HG02642 (cell line): Measurements from ENCODE around the gene CRYBB3.
"Not testable (repeated sequence)": the region's sequence is repeated elsewhere in the genome, so short reads cannot be mapped to it uniquely, and the experiment has no call there.

ENCODE experiments used
- ATAC-seq: cut with Tn5 transposase; IDR thresholded peaks from one replicate; pipeline ENCODE4 v1.9.1; 2021; ENCODE audit warnings: mild to moderate bottlenecking; ENCODE audit not compliant: unreplicated experiment, poor library complexity

The CRYBB3 gene

DNA sequence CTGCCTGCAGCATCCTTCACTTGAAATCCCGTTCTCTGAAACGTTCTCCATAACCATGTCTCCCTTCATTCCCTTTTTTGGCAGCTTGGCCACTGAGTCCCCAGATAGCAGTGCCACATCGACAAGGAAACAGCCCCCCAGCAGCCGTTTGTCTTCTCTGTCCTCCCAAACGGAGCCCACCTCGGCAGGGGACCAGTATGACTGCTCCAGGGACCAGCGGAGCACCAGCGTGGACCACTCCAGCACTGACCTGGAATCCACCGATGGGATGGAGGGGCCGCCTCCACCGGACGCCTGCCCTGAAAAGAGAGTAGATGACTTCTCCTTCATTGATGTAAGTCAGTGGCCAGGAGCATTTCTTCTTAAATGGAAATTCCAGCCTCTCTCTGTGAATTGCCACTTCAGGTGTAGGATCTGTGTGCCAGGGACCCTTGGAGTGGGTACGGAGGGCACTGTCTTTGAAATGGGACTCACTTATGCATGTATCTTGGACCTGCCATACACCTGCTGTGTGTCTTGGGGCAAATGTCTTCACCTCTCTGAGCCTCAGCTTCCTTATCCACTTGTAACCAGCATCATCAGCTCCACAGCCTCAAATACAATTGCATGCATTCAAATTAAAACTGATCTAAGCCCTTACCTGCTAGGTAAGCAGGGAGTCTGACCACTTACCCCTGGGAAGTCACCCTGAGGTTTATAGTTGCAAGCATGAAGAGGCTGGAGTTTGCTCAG is 25.3 kb upstream of the CRYBB3 start:
- ATAC-seq: no peak

DNA sequence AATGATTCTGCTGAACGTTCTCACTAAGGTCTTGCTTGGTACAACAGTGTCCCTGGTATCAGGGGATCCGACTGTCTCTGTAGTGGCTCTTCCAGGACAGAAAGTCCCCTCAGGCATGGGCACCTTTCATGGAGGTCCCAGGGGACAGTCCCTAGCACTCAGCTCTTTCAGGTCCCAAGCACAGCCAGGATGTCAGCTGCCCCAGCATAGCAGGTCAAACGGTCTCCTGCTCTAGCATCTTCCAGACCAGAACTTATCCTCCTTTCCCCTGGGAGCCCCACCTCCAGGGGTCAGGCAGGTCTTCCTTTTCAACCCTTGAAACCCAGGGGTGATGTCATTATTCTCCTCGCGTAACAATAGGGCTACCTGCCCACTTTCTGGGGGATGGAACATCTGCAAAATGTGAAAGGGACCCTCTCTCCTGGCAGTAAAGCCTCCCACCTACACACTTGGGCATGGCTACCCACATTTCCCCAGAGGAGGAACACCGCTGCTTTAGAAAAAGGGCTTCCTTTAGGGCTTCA is 24.7 kb upstream of the CRYBB3 start:
- no peak for ATAC-seq

DNA sequence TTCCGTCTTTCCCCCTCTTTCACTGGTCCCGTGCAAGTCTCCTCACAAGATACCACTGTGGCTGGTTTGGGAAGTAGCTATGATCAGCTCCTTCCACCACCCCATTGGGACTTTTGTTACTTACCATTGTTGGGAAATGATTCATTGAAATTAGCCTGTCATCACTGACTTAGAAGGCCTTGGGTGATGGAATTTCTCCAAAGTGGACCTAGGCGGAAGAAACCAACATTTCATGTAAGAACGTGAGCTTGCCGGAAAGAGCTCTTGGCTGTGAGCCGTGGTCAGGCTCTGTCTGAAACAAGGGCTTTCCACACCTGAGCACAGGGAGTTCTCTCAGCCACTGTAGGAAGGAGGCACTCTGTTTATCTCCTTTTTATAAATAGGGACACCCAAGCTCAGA is 23.5 kb upstream of the CRYBB3 start:
- no peak for ATAC-seq

DNA sequence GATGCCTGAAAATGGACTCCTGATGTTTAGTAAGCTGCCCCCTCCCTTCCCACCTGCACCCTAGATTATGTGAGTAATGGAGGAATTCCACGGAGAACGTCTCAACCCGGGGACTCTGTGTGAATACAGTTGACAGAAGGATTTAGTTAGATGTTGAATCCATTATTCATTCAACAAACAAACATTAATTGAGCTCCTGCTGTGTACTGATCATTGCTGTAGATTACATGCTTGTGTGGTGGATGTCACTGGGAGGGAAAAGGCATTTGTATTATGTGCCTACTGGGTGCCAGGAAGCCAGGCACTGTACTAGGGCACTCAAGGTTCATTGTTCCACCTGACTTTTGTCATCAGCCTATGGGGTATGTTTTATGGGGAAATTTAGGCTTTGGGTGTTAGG is 22.9 kb upstream of the CRYBB3 start:
- no peak for ATAC-seq

DNA sequence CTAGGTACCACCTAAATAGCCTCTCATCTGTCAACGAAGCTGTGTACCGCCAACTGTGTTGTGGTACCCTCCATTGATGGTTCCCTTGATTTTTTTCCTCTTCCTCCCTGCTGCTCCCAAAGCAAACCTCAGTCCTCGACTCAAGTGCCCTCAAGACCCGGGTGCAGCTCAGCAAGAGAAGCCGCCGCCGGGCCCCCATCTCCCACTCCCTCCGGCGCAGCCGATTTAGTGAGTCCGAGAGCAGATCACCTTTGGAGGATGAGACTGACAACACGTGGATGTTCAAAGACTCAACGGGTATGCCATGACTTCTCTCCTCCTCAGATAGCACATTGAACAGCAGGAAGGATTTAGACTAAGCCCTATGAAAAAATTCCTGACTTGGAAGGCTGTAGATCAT is 22.4 kb upstream of the CRYBB3 start:
- ATAC-seq: no peak

DNA sequence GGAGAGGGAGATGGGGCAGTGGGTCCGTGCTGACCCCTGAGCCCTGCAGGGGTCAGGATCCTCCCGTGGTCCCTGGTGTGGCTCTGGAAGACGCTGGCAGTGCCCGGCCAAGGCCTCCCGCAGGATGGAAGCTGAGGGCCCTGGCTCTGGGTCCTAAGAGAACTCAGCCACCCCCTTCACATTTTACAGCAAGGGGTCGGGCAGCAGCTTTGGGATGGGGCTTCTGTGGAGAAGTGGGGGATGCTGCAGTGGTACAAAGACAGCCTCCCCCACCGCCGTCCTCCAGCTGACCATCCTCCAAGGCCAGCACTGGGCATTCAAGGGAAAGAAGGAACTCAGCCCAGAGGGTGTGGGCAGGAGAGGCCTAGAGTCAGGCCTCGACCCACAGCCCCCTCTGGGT is 21.8 kb upstream of the CRYBB3 start:
- no peak for ATAC-seq

DNA sequence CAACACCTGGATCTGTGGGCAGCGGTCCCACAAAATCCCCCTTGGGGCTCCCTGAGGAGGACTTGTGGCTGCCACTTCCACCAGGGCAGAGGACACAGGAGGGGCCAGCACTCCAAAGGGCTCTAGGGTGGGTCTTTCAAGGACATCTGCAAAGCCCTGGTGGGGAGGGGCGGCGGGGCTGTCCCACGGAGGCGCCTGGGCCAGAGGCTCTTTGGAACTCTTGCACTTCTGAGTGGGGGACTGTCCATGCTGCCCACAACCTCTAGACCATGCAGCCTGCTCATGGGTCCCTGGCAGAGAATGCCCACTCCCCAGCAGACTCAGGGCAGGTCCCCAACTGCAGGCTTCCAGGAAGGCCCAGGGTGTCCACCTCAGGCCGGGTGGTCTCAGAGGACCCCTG is 21.3 kb upstream of the CRYBB3 start:
- ATAC-seq: not testable (repeated sequence)

DNA sequence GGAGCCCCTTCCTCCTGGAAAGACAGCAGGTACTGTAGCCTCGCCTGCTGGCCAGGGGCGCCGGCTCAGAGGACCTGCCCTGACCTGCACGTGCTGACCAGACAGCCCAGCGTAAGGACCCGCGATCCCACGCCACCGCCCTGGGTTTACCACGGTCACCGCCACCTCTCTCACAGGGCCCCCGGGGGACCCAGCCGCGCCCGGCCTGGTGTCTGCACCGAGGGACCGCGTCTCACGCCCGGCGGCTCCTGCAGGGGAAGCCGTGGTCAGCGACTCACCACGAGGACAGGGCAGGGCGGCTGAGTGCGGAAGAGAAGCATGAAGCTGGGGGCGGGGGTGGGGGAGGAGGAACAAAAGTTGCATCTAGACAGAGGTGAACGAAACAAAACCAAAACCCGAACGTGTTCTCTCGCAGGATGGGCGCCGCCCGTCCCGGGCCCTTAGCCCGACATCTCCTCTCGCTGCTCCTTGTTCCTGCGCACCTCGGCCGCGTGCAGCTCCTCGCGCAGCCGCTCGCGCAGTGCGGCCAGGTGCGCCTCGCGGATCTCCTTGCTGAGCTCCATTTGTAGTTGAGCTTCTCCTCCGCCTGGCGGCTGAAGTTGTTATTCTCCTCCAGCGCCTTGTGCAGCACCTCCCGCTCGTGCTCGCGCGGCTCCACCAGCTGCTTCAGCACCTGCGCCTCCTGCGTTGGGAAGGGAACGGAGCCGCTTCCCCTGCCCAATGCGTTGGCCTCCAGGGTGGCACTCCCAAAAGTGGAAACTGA is 20.6 kb upstream of the CRYBB3 start:
- not testable (repeated sequence) for ATAC-seq

DNA sequence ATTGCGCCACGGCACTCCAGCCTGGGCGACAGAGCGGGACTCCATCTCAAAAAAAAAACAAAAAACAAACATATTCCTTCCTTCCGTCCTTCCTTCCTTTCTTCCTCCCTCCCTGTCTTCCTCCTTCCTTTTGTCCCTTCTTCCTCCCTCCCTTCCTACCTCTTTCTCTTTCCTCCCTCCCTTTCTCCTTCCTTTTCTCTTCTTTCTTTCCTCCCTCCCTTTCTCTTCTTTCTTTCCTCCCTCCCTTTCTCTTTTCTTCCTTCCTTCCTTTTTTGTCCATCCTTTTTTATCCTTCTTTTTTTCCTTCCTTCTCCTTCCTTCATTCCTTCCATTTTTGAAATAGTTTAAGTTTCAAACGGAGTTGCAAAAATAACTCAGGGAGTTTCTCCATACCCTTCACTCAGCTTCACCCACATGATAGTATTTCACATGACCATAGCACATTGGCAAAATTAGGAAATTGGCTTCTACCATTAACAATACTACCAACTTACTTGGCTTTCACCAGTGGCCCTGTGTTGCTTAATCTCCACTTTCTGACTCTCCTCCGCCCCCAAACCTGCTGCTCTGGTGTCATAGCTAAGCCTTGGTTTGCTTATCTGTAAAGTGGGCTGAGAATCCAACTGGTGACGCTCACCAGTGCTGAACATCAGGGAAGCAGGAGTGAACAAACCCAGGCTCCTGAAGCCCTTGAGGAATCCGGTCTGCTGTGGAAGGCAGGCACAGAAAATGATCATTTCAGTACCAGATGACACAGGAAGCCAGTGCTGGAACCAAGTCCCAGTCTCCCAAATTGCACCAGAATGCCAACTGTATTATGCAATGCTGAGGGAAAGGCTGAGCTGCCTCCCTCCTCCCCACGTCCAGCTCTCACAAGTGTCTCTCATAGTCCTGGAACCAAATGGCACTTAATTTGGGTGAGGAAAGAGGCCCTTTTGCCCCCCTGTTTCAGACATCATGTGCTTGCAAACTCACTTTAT is 17.2 kb upstream of the CRYBB3 start:
- ATAC-seq: no peak

DNA sequence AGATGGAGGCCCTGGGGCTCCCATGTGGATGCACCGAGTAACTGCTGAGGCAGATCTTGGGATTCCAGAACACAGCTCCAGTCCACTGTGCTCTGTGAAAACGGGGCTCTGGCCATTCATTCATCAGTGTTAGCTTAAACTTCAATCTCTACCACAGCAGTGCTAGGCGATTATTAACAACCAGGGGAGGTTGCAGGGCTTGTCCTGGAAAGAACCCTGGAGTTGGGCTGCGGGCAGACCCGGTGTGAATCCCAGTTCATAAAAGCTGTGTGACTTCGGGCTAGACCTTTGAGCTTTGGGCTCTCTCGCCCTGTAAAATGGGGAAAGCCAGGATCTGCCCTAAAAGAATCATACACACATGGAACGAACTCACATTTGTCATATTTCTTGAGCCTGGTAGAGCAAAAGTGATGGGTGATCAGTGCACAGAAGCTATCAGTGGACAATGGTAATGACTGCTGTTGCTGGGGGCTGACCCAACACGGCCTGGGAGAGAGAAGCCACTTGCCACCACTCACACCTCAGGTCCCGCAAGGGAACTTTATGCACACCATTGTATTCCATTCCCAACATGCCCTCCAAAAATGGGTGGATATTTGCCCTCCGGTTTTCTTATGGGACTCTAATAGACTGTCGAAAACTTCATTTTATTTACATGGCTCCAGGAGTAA is 15.6 kb upstream of the CRYBB3 start:
- ATAC-seq: no peak

DNA sequence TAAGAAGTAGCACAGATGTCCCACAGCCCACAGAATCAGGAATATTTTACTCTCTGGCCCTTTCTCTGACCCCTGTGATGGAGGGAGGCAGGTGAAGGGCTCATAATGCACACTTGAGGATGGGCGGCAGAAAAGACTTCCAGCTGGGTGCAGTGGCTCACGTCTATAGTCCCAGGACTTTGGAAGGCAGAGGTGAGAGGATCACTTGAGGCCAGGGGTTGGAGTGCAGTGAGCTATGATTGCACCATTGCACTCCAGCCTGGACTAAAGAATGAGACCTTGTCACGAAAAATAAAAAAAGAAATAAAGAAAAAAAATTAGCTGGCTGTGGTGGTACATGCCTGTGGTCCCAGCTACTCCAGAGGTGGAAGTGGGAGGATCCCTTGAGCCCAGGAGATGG is 13.5 kb upstream of the CRYBB3 start:
- no peak for ATAC-seq

DNA sequence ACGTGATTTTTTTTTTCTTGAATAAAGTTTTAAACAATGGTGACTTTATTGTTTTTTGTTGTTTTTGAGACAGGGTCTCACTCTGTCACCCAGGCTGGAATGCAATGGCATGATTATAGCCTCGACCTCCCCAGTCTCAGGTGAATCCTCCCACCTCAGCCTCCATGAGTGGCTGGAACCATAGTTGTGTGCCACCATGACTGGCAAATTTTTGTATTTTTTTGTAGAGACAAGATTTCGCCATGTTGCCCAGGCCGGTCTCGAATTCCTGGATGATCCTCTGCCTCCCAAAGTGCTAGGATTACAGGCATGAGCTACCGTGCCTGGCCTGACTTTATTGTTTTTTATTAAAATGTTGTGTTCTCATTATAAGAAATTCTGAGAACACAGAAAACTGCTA is 12.2 kb upstream of the CRYBB3 start:
- no peak for ATAC-seq

DNA sequence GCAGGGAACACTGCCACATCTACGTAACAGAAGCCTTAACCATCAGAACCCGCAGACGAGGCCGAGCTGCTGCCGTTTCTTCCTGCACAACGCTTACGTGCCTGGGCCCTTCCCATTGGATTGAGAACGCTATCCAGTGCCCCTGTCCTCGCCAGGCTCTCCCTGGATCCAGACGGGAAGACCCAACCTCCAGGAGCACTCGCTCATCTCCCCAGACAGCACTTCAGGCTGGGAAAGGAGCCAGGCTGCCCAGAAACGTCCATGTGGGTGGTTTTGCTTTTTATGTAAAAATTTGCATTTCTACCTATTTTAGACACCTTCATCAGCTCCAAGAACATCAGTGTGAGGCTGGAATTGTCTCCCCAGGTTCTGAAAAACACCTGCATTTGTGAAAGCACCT is 7.3 kb upstream of the CRYBB3 start:
- no peak for ATAC-seq

DNA sequence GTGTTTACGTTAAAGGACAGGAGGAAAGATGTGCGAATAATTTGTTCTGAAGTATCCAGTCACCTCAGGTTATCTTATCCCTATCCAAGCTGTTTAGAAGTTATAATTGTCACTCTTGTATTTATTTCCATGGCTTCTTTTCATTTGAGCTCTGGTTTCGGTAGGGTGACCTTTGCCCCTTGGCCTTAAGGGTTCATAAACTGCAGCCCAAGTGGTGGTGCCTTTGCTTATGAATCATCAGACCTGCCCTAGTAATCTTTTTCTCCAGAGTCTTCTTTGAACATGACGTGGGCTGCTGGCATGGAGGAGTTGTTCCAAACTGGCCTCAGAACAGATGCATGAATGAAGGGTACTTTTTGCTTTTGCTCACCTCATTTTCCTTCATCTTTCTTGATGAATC is 6.5 kb upstream of the CRYBB3 start:
- ATAC-seq: no peak

DNA sequence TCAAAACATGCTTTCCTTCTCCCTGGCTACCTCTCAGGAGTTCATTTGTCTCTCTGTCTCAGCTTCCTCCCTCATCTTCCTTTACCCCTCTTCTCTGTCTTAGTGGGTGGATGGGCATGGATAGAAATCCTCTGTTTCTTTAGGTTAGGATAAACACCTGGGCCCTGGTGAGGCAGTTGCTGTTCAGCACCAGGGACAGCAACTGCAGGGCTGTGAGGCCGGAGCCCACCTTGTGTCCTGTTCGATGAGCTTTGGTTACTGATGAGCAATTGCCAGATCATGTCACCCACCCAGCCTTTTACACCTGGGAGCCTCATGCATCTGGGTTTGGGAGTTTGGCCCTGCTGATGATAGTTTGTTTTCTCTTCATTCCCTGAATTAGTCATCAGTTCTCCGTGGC is 6.1 kb upstream of the CRYBB3 start:
- ATAC-seq: no peak

DNA sequence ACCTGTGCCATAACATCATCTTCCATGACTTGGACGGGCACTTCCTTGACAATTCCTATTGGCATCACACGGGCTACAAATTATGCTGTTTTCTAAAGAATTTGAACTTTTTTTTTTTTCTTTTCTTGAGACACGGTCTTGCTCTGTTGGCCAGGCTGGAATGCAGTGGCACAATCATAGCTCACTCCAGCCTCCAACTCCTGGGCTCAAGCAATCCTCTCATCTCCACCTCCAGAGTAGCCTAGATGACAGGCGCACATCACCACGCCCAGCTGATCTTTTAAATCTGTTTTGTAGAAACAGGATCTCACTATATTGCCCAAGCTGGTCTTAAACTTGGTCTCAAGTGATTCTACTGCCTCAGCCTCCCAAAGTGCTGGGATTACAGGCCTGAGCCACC is 3.3 kb upstream of the CRYBB3 start:
- no peak for ATAC-seq

DNA sequence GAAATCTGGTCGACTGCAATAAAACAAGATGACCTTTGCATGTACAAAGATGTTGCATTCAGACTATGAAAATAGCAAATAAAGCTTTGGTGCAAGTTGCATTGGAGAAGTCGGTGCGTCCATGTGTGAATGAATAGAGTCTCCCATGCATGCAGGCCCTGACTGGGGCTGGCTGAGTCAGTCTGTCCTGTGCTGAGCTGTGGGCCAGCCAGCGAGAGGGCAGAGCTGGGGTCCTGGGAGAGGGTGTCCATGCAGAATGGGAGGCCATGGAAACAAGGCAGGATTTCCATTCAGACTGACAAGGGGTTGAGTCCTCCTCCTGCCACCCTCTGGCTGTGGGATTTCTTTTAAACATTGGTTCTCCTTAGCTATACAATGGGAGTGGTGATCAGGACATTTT is 2.3 kb upstream of the CRYBB3 start:
- ATAC-seq: no peak

DNA sequence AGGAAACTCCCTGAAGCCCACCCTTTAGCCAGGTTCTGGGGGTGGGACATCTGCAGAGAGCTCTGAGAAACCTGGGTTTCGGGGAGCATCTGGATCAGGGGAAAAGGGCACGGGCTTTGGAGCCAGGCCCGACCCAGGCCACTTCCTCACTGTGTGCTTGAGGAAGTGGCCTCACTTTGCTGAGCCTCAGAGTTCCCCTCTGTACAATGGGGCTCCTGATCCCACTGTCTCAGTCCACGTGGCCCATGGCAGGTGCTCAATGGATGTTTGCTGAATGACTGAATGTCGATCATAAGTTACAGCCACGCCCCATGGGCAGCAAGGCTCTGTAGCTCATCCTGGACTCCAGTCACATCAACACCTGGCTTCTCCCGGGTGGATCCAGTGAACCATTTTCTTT is 1.3 kb downstream of the CRYBB3 start:
- ATAC-seq: no peak

DNA sequence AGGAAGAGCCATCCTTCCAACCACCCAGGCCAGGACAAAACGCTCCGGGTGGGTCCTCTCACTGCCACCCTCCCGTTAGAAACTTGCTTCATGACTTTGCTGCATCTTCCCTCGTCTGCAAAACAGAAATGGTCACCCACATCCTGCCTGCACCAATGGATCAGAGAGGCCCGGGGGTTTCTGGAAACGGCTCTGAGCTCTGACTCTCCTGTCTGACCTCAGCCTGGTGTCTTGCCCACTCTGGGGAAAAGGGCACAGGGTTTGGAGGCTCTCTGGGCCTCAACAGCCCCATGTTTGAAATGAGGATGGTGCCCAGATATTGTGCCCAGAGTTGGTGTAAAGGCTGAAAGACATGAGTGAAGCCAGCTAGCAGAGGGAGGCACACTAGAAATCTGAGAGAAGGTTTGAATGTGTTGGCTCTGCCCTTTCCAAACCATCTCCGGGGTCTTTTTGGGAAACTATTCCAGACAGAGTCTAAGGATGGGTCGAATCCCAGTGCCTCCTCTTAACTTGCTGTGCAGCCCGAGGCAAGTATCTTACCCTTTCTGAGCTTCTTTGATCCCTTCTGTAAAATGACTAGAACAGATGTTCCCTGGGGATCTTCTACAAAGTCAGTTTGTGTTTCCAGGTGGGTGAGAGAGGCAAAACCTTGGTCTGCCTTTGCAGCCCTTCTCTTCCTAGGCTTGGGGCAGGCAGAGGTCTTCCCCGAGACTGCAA is 2.1 kb downstream of the CRYBB3 start:
- no peak for ATAC-seq
